GM21360 (cell line): ENCODE data around the gene TEX13B.

Experiments
- ATAC-seq: cut with Tn5 transposase; IDR thresholded peaks from one replicate; pipeline ENCODE4 v1.9.1; 2021; ENCODE audit warnings: mild to moderate bottlenecking, moderate library complexity; ENCODE audit not compliant: unreplicated experiment

The TEX13B gene

GRCh38 chrX:107940095-107940494 lies 42.1 kb downstream of the TEX13B start:
- no peak for ATAC-seq

GRCh38 chrX:107936434-107936730 lies 45.8 kb downstream of the TEX13B start:
- ATAC-seq: no peak

GRCh38 chrX:107935664-107936433 lies 46.3 kb downstream of the TEX13B start:
- ATAC-seq: no peak

- no peak for ATAC-seq
Observed at GRCh38 chrX:107935200-107935599, 47.0 kb downstream of the TEX13B start.

- no peak for ATAC-seq
Observed at GRCh38 chrX:107934262-107934661, 47.9 kb downstream of the TEX13B start.
